Activated T-cell treated with anti-CD3 and anti-CD28 coated beads, Interleukin-2, amount 50 U/mL, for 4 hours (primary cell): ENCODE measurements around the gene SNAP47. TPM values are rescaled to one million over a fixed set of nuclear protein-coding genes. Genes with fewer than 3 reads are reported as not detected.

Experiments used
- ATAC-seq, 2 donors: fragments of 200-7000 bp; cut with Tn5 transposase; one replicate each; pipeline ENCODE4 v1.10.0; 2021
- DNase-seq: peaks from one replicate; pipeline ENCODE4 v3.0.0-alpha.2; 2020
- H3K27me3 Mint-ChIP-seq: one replicate; pipeline ENCODE4 v1.8.0; 2021; ENCODE audit warnings: low read depth, mixed read lengths
- H3K36me3 Mint-ChIP-seq: one replicate; pipeline ENCODE4 v1.8.0; 2022; ENCODE audit warnings: mixed read lengths; ENCODE audit not compliant: insufficient read depth
- H3K4me1 Mint-ChIP-seq: one replicate; pipeline ENCODE4 v1.8.0; 2021; ENCODE audit warnings: low read depth, mixed read lengths
- H3K4me3 Mint-ChIP-seq: one replicate; pipeline ENCODE4 v1.8.0; 2021; ENCODE audit warnings: mild to moderate bottlenecking, moderate library complexity, mixed read lengths
- H3K9me3 Mint-ChIP-seq: one replicate; pipeline ENCODE4 v1.8.0; 2021; ENCODE audit warnings: mixed read lengths
- total RNA-seq, 3 donors: library from RNA; stranded (reverse); gene quantifications; one replicate each; pipeline ENCODE4 v1.2.1, GENCODE V29; 2021

SNAP47 gene
- total RNA-seq, 3 donors from 2014 or later = 28.9 to 30.0 (median 29.6) TPM

GRCh38 chr1:227738820-227739219 is 3.6 kb downstream of the SNAP47 start:
- H3K27me3 Mint-ChIP-seq = no peaks in the 10 kb centered on the region
- H3K4me1 Mint-ChIP-seq = peaks cover 42% of the 10 kb centered on the region
- no peak overlapping the region for H3K4me3 Mint-ChIP-seq
- H3K36me3 Mint-ChIP-seq = peaks cover 5% of the 10 kb centered on the region
- no peak for DNase-seq
- ATAC-seq = no peak
- no peaks in the 10 kb centered on the region for H3K9me3 Mint-ChIP-seq

- H3K4me3 Mint-ChIP-seq = no peak overlapping the region
- H3K9me3 Mint-ChIP-seq = no peaks in the 10 kb centered on the region
- no peaks in the 10 kb centered on the region for H3K27me3 Mint-ChIP-seq
- no peak for ATAC-seq
- peaks cover 5% of the 10 kb centered on the region for H3K36me3 Mint-ChIP-seq
- peaks cover 42% of the 10 kb centered on the region for H3K4me1 Mint-ChIP-seq
- no peak for DNase-seq
Measured at GRCh38 chr1:227739636-227740035, 4.4 kb downstream of the SNAP47 start.

- Mint-ChIP-seq H3K9me3 (no peaks in the 10 kb centered on the region), H3K27me3 (no peaks in the 10 kb centered on the region), H3K4me3 (no peak overlapping the region), H3K36me3 (peaks cover 5% of the 10 kb centered on the region), H3K4me1 (peaks cover 46% of the 10 kb centered on the region)
- DNase-seq (no peak), ATAC-seq (no peak)
Measured at GRCh38 chr1:227740401-227740960, 5.2 kb downstream of the SNAP47 start.

GRCh38 chr1:227741166-227741870 is 6.1 kb downstream of the SNAP47 start:
- peaks cover 43% of the 10 kb centered on the region for H3K4me1 Mint-ChIP-seq
- no peaks in the 10 kb centered on the region for H3K27me3 Mint-ChIP-seq
- ATAC-seq (no peak), DNase-seq (no peak)
- H3K4me3 Mint-ChIP-seq = no peak overlapping the region
- H3K36me3 Mint-ChIP-seq = peaks cover 5% of the 10 kb centered on the region
- H3K9me3 Mint-ChIP-seq = no peaks in the 10 kb centered on the region

- Mint-ChIP-seq H3K4me1 (peaks cover 45% of the 10 kb centered on the region), H3K36me3 (peaks cover 1% of the 10 kb centered on the region), H3K9me3 (no peaks in the 10 kb centered on the region), H3K4me3 (no peak overlapping the region), H3K27me3 (no peaks in the 10 kb centered on the region)
- DNase-seq (no peak), ATAC-seq (peak in 1 of 2 donors; percentile 7)
Measured at GRCh38 chr1:227742738-227743715, 7.8 kb downstream of the SNAP47 start.

- ATAC-seq = no peak
- peaks cover 59% of the 10 kb centered on the region for H3K4me1 Mint-ChIP-seq
- no peaks in the 10 kb centered on the region for H3K27me3 Mint-ChIP-seq
- H3K9me3 Mint-ChIP-seq = no peaks in the 10 kb centered on the region
- no peak for DNase-seq
- H3K36me3 Mint-ChIP-seq = peaks cover 6% of the 10 kb centered on the region
- no peak overlapping the region for H3K4me3 Mint-ChIP-seq
Measured at GRCh38 chr1:227744668-227745067, 9.4 kb downstream of the SNAP47 start.

- no peaks in the 10 kb centered on the region for H3K9me3 Mint-ChIP-seq
- peaks cover 6% of the 10 kb centered on the region for H3K36me3 Mint-ChIP-seq
Measured at GRCh38 chr1:227745568-227746265, 10.5 kb downstream of the SNAP47 start.

GRCh38 chr1:227746676-227747075 is 11.4 kb downstream of the SNAP47 start:
- no peak for DNase-seq
- peaks cover 44% of the 10 kb centered on the region for H3K4me1 Mint-ChIP-seq
- no peaks in the 10 kb centered on the region for H3K27me3 Mint-ChIP-seq
- H3K36me3 Mint-ChIP-seq = peaks cover 13% of the 10 kb centered on the region
- no peaks in the 10 kb centered on the region for H3K9me3 Mint-ChIP-seq
- no peak for ATAC-seq
- H3K4me3 Mint-ChIP-seq = no peak overlapping the region

More at GRCh38 chr1:227745568-227746265, 10.5 kb downstream of the SNAP47 start:
- Mint-ChIP-seq H3K27me3 (no peaks in the 10 kb centered on the region), H3K4me1 (peaks cover 51% of the 10 kb centered on the region), H3K4me3 (no peak overlapping the region)
- DNase-seq = no peak
- no peak for ATAC-seq

GRCh38 chr1:227747382-227747781 is 12.1 kb downstream of the SNAP47 start:
- Mint-ChIP-seq H3K36me3 (peaks cover 15% of the 10 kb centered on the region), H3K27me3 (no peaks in the 10 kb centered on the region), H3K4me1 (peaks cover 43% of the 10 kb centered on the region), H3K9me3 (no peaks in the 10 kb centered on the region), H3K4me3 (no peak overlapping the region)
- ATAC-seq (no peak), DNase-seq (no peak)

- H3K36me3 Mint-ChIP-seq = peaks cover 15% of the 10 kb centered on the region
Measured at GRCh38 chr1:227747948-227748495, 12.8 kb downstream of the SNAP47 start.

GRCh38 chr1:227748496-227749182 is 13.4 kb downstream of the SNAP47 start:
- ATAC-seq = peak; percentile 46 to 71
- no peak for DNase-seq
- Mint-ChIP-seq H3K4me1 (peaks cover 42% of the 10 kb centered on the region), H3K27me3 (no peaks in the 10 kb centered on the region), H3K9me3 (no peaks in the 10 kb centered on the region), H3K36me3 (peaks cover 15% of the 10 kb centered on the region), H3K4me3 (no peak overlapping the region)

More at GRCh38 chr1:227747948-227748495, 12.8 kb downstream of the SNAP47 start:
- Mint-ChIP-seq H3K4me3 (no peak overlapping the region), H3K4me1 (peaks cover 43% of the 10 kb centered on the region), H3K27me3 (no peaks in the 10 kb centered on the region), H3K9me3 (no peaks in the 10 kb centered on the region)
- ATAC-seq (no peak), DNase-seq (no peak)

GRCh38 chr1:227749225-227749624 is 14.0 kb downstream of the SNAP47 start:
- no peaks in the 10 kb centered on the region for H3K9me3 Mint-ChIP-seq
- no peak for ATAC-seq
- H3K27me3 Mint-ChIP-seq = no peaks in the 10 kb centered on the region
- peaks cover 15% of the 10 kb centered on the region for H3K36me3 Mint-ChIP-seq
- DNase-seq = no peak
- H3K4me1 Mint-ChIP-seq = peaks cover 36% of the 10 kb centered on the region
- no peak overlapping the region for H3K4me3 Mint-ChIP-seq

- peaks cover 17% of the 10 kb centered on the region for H3K36me3 Mint-ChIP-seq
- no peaks in the 10 kb centered on the region for H3K9me3 Mint-ChIP-seq
- no peaks in the 10 kb centered on the region for H3K27me3 Mint-ChIP-seq
- no peak overlapping the region for H3K4me3 Mint-ChIP-seq
- ATAC-seq = no peak
- H3K4me1 Mint-ChIP-seq = peaks cover 30% of the 10 kb centered on the region
- no peak for DNase-seq
Measured at GRCh38 chr1:227749916-227750710, 14.9 kb downstream of the SNAP47 start.
